AG08396 (cell line): ENCODE results near the gene TMEM200B.
"Not testable (repeated sequence)": the region's sequence is repeated elsewhere in the genome, so short reads cannot be mapped to it uniquely, and the experiment has no call there.

ENCODE experiments used
- DNase-seq: peaks from one replicate; pipeline ENCODE4 v3.0.0; 2012; ENCODE audit warnings: low spot score, mixed read lengths

The TMEM200B gene

DNA sequence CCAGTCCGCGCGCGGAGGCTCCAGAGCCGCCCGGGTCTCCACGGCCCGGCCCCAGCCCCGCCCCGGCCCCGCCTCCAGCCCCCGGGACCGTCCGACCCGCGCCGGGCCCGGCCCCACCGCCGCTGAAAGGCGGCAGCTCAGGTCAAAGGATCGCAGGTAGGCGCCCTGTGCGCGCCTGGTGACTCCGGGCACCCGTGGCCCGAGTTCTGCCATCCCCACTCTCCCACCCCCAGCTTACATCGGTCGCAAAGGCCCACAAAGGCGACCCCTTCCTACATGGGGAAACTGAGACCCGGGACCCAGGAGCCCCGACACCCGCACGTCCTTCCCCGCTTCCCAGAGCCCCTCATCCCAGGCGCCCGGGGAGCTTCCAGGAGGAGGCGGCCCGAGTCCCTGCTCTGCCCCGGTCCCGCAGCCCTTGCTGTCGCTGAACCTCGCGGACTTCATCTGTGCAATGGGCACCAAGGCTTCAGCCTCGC lies at the start of gene TMEM200B:
TSS of gene TMEM200B (minus strand) at position 17 of the 479 bp plus-strand sequence. CDS start 2,075 bp downstream, outside the sequence.
- DNase-seq, result peak; percentile 61

DNA sequence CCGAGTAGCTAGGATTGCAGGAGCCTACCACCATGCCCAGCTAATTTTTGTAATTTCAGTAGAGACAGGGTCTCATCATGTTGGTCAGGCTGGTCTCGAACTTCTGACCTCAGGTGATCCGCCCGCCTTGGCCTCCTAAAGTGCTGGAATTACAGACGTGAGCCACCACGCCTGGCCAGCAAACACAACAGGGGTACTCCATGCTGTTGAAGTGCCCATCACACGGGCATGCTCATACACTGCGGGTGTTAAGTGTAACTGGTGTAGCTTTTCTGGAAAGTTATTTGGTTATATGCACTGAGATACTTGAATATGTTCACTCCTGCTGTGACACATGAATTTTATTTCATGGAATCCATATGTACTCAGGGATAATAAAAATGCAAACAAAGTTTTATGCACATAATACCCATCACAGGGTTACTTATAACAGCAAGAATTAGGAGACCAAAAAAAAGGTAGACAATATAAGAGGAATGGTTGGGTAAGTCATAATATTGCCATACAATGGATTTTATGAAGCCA lies 48.8 kb upstream of the TMEM200B start:
- no peak for DNase-seq

DNA sequence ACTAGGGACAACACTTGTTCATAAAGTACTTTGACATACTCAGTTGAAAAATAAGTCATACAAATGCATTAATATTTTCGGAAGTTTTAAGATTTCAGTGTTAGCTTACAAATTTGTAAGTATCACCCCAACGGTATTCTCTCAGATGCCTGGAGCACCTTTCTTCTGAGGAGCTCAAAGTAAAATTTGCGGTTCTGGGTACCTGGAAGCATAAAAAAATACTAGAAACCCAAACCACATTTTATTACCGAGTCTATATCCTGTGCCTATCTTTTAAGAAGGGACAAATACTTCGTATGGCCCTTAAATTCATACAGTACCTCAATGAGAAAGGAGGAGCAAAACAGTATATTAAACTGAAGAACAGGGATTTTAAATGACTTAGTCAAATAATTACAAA lies 47.8 kb upstream of the TMEM200B start:
- no peak for DNase-seq

DNA sequence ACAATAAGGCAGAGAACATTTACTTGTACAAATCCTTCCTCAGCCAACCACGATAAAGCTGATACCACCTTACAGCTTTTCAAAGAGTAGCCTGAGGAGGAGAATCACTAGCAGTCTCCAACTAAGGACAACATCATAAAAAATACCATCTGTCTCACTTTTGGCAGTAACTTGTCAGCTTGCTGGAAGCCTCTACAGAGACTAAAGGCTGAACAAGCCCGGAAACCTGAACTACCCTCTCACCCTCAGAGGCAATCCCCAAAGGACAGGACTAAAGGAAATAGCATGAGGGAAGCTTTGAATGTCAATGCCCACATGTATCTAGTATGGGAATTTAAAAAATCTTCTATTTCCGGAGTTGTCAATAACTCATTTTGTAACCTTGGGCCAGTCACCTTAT lies 47.4 kb upstream of the TMEM200B start:
- no peak for DNase-seq

DNA sequence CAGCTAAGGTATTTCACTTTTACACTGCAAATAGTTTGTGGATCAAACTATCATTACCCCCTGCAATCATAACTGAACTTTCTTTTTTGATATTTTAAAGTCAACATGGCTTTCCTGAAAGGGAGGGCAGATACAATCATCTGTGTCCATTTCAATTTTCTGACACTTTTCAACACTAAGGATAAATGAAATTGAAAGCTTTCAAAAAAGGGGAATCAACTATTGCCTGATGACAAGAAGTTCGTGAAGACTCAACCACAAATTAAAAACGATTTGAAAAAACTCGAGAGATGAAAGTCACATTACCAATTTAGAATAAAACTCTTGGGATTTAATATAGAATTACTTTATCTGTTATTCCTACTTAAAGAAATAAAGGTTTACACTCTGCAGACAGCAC lies 46.3 kb upstream of the TMEM200B start:
- DNase-seq, result no peak

DNA sequence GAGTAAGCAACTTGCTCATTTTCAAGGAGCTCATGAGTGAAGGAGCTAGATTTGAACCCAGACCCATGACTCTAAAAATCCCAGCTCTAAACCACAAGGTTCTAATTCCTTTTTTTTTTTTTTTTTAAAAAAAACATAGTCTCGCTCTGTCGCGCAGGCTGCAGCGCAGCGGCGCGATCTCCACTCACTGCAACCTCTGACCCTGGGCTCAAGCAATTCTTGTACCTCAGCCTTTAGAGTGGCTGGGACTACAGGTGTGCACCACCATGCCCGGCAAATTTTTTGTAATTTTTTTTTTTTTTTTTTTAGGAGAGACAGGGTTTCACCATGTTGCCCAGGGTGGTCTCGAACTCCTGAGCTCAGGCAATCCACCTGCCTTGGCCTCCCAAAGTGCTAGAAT lies 44.2 kb upstream of the TMEM200B start:
- no peak for DNase-seq

DNA sequence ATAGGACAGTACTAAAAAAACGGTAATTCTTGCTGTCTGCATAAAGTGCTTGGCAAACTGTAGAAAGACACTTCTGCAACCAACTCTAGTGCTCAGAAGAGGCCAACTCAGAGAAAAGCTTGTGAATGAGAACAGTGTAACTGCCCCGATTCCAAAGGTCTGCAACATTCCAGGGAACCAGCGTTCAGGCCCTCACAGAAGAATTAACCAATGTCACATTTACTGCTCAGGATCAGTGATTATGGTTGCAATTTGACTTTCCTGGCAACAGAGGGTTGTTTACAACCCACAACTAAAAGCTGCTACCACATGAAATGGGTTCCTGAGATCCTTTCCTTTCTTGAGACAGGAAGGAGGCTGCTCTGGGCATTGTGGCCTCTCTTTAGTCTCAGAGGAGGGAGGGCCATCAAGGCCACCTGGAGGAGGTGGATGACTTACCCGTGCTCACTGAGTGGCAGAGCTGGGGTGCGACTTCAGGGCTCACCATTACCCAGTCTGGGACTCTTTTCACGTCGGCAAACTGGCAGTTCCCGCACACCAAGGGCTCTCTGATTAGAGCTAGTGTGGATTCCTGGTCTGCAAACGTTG lies 42.7 kb upstream of the TMEM200B start:
- DNase-seq, result no peak

DNA sequence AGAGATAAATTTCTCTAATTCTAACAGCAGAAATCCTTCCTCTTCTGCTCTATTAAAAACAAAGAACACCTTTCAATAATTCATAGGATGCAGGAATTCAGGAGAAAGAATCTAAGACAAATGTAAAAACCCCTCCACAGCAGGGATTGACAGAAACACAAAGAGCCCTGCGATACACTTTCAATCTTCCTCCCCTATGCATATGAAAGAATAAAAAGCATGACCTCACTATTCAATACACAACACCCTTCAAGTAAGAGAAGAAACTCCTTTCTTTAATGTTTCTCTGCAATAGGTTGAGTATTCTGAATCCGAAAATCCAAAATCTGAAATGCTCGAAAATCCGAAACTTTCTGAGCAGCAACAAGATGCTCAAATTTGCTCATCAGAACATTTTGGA lies 40.9 kb upstream of the TMEM200B start:
- DNase-seq, result no peak

DNA sequence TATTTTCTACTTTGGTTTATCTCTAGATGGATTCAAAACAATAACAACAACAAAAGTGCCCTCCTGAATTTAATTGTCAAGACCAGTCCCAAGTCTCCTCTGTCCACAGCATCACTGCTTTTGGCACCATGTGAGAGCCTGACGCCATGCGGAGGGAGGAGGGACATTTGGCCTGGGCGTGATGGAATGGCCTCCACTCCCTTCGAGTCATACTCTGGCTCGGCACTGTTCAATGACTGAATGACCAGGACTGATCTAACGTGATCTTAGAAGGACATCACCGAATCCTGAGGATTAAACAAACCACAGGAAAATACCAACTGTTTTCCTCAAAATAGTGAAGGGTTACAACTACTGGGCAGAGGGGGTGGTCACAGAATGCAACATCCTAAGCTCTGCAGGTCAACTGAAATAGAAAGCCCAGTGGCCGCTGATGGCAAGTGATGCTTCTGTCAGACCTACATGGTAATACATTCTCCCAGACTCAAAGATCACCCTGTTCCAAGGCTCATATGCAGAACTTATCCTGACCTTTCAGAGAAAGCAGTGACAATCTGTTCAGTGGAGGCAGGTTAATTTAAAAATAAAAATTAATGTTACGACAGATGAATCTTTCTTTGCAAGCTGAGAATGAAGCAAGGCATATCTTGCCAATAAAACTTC lies 38.9 kb upstream of the TMEM200B start:
- peak; percentile 47 for DNase-seq

DNA sequence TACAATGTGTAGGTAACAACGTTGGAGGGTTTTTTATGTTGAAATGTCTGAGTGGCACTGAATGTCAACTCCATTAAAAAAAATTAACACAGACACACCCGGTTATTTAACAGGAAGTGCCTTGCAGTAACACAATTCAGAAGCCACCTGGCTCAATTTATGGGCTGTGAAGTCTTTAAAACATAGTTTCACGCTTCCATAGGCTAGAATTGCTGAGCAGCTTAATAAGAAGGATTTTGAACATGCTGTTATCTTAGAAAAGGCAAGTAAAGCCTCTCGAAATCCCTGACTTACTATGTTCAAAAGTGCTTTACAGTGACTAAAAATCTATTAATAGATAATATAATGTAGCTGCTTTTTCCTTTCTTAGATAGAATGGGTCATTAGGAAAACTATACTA lies 38.3 kb upstream of the TMEM200B start:
- no peak for DNase-seq

DNA sequence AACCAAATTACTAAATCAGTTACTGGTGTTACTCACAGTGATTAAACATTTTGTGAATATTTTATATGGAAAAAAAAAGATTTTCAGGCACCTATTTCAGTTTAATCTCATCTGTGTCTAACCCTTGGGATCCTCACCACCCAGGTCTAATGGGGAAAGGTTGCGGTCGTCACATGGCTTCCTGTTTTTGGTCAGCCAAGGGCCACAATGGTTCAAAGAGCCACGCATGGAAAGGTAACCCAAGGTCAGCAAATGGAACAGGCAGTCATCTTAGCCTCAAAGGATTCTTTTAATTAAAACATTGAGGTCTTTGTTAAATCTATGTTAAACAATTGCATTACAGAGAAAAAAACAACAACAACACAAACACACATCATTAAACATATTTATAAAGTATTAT lies 36.1 kb upstream of the TMEM200B start:
- DNase-seq, result no peak

DNA sequence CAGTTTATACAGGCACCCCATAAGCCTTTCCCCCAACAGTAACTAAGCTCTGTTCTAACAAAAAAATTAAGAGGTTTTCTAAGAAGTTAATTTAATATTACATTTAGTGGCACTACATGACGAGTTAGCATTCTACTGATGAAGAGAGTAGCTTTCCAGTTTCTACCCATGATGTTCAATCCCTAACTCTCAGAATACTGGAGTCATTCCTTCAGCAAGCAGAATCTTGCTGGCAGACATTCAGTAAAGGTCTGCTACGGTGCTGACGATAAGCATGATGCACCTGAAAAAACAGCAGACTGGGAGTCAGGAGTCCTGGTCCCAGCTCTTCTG lies 33.5 kb upstream of the TMEM200B start:
- no peak for DNase-seq

DNA sequence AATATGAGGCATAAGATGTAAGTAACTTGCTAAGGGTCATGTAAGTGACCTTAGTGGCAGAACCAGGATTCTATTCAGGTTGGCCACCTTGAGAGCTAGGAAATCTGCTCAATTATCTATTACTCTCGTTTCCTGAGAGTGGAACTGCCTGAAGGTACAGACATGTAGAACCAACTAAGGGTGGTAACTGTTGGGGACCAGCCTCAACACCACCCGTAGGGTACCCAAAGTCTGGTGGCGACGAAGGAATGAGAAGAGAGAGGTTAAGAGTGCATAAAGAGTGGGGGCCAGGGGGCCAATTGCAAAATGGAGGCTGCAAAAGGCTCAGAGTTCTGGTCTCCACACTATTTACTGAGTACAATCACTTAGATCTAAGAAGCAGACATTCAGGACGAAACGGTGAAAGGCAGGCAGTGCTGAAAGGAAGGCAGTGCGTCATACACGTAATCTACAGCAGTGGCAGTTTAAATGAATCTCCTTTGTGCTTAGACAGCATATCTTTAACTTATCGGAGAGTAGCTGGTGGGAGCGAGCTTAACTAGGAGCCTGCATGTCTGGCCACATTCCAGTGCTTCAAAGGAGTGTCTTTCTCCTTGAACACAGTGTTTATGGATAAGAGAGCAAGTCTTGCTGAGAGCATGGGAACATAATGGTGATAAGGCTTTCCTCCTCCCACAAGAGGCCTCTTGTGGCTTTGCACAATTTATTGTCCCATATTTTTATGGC lies 33.0 kb upstream of the TMEM200B start:
- DNase-seq, result no peak

DNA sequence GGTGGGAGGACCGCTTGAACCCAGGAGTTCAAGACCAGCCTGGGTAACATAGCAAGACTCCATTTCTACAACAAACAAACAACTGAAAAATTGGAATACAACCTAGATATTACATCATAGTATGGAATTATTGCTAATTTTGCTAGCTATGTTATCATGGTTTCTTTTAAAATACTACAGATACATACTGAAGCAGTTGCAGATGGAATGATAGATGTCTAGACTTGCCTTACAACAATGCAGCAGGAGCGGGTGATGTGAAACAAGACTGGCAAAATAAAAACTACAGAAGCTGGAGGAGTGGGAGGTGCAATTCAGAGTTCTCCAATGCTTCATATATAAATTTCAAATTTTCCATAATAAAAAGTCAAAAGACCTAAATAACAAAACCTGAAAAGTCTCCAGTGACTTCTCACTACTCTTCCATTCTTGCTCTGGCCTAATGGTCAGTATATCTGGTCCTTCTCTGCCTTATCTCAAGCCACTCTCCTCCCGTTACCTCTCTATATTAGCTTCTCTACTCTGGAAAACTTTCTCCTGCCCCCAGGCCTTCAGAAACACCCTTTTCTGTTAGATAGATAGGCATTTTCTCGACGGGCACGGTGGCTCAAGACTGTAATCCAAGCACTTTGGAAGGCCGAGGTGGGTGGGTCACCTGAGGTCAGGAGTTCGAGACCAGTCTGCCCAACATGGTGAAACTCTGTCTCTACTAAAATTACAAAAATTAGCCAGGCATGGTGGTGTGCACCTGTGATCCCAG lies 28.5 kb upstream of the TMEM200B start:
- DNase-seq, result no peak

DNA sequence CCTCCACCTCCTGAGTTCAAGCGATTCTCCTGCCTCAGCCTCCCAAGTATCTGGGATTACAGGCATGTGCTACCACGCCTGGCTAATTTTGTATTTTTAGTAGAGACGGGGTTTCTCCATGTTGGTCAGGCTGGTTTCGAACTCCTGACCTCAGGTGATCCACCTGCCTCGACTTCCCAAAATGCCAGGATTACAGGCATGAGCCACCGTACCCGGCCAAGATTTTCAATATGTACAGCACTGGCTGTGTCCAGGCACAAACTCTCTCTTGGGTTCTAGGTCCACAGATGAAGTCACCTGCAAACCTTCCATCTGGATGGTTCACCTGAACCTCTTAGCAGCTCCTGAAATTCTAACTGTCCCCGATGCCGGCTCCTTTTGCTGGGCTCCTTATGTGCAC lies 26.6 kb upstream of the TMEM200B start:
- DNase-seq, result not testable (repeated sequence)

DNA sequence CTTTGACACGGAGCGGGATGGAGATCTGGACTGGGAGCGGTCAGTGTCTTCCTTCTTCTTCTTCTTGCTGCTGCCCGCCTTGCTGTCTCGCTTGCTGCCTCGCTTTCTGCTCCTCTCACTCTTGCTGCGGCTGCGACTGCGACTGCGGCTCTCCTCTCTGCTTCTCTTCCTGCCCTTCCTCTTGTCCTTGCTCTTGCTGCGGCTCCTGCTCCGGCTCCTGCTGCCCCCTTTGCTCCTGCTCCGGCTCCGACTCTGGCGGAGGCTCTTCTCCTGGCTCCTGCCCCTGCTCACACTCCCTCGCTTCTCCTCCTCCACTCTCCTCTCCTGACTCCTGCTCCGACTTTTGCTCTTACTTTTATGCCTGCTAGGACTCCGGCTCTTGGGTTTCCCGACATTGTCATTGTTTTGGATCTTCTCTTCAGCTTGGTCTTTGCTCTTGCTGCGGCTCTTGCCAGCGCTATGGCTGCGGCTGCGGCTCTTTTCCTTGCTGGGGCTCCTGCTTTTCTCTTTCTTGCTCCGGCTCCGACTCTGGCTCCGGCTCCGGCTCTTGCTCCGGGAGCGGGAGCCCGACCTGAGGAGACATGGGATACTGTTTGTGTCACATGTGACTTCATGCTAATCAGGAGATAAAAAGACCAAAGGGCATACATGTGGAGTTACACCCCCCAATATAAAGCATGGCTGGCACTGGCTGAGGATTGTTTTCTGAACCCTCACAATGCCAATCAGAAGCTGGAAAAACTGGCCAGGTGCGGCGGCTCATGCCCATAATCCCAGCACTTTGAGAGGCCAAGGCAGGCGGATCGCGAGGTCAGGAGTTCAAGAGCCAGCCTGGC lies 25.2 kb upstream of the TMEM200B start:
- no peak for DNase-seq

DNA sequence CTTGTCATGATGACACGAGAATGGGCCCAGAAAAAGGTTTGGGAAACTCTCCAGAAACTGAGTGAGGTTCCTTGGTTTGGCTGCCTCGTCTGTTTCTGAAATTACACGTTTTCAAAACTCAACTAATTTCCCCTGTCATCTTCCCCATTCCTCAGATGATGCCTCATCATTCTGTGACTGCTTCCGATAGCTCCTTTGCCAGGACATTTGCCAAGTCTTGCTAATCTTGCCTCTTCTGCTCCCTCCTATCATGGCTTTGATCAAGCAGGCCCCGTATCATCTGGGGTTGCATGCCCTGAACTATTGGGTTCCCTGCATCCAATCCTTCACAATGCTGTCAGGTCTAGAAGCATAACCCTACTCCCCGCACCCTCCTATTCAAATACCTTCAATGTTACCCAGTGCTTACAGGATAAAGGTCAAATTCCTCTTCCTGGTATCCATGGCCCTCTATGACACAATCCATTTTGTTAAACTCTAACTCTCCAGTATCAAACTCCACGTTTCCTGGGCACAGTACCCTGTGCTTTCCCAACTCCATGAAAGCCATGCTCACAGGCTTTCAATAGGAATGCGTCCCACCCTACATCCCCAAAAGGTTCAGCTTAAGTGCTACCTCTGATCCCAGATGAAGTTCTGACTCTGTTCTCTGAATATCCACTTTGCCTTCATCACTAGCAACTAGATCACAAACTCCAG lies 22.2 kb upstream of the TMEM200B start:
- DNase-seq, result peak; percentile 74

DNA sequence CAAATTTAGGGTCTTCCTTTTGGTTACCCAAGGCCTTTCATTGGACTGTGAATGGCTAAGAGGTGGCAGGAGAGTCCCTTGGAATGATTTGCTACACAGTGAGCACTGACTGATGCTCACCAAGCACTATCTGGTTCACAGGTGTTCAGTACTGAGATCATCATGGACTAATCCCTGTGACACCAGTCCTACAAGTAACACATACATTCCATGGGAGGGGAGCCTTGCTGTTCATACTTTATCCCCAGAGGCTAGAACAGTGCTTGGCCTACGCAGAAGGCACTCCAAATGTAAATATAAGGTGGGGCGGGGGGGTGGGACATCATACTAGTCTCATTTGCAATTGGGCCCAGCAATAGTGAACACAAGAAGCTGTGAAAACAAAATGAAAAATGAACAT lies 20.5 kb upstream of the TMEM200B start:
- no peak for DNase-seq

DNA sequence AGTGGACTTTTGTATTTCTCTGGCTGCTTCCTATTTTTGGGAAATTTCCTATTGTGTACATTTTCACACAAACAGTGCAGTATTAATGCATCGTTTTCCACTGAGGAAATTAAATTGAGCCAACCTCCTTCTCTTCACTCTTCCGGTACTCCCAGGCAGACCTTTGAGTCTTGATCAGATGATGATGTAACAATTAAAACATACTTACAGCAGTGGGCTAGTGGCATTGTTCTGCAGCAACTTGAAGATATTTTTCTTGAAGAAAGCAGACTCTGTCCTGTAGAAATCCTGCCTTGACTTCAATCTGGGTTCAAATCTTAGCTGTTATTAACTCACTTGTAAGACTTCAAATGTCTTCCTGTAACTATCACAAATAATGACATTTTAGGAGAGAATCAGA lies 19.0 kb upstream of the TMEM200B start:
- no peak for DNase-seq

DNA sequence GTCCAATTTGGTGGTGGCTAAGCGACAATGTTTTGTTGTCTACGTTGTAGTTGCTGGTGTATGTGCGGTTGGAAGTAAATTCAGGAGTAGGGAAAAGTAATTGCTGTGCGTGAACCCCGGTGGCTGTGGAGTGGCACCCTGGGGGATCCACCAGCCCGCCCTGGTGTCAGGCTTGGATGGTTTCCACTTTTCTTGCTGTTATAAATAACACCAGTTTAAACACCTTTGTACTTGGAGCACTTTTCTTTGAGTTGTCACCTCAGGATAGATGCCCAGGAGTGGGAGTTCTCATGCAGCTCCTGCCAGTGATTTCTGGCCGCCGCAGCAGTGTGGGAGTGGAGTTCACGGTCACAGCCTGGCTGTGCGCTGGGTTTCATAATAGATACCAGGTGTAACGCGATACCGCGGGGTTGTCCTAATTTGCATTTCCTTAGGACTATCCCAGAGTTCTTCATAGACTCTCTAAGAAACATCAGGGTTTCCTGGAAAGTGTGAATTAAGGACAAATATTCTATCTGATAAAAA lies 12.8 kb upstream of the TMEM200B start:
- no peak for DNase-seq

DNA sequence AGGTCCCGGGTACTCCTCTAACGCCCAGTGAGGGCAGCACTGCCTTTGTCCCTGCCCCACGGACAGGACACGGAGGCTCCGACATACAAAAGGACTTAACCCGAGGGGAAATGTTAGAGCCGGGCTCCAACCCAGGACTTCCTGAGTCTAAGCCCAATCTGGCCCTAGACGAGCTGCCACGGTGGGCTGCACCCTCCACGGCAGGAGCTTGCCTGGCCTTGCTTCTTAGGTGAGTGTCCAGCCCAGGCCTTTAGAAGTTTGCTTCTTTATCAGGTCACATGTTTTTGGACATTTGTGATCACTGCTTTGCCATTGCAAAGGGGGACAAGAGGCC lies 11.0 kb upstream of the TMEM200B start:
- DNase-seq, result no peak
